SK-N-MC (cell line): ENCODE data around the gene PI16.

Source experiments
- EZH2 ChIP-seq: fragments of 200-600 bp; sonication (generic); IDR thresholded peaks from one replicate; pipeline ENCODE4 v1.6.1; 2017; ENCODE audit warnings: antibody characterized with exemption
- POLR2AphosphoS5 ChIP-seq: IDR thresholded peaks from 2 replicates; pipeline ENCODE4 v1.6.1; 2012; ENCODE audit warnings: mild to moderate bottlenecking, low read depth, low read length, borderline replicate concordance

DNA sequence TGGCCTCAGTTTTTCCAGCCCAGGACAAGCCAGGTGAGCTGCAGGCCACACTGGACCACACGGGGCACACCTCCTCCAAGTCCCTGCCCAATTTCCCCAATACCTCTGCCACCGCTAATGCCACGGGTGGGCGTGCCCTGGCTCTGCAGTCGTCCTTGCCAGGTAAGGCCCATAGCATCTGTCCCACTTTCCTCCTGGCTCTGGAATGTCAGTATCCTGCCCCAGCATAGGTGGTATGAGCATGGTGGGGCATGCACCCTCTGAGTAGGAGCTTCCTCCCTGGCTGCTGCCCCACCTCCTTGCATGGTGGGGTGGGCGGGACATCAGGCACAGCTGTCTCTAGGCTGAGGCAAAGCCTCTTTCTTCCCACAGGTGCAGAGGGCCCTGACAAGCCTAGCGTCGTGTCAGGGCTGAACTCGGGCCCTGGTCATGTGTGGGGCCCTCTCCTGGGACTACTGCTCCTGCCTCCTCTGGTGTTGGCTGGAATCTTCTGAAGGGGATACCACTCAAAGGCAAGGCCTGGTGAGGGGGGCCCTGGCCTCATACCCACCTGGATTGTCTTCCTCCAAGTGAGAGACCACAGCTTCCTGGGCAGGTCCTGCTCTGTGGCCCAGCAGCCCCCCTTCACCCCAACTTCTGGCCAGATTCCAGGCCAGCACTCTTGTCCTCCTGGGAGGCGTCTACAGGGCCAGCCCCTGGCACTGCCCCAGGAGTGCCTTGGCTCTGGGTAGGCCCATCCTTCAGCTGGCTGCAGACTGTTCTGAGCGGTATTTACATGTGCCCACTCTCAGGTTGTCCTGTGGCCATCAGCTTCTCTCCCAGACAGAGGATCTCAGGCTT is 9.1 kb downstream of the PI16 start:
- TF ChIP-seq POLR2AphosphoS5 (no peak), EZH2 (no peak)
